Left forelimb (tissue), 1 donor: ENCODE measurements around the gene AAMP.

Experiments used
- DNase-seq: peaks from one replicate; pipeline ENCODE4 v3.0.0-alpha.2; 2018; ENCODE audit warnings: low spot score

The AAMP gene

GRCh38 chr2:218294430-218295022 is 24.6 kb upstream of the AAMP start:
- no peak for DNase-seq

- DNase-seq: no peak
Observed at GRCh38 chr2:218293715-218294429, 23.9 kb upstream of the AAMP start.

GRCh38 chr2:218292048-218293014 is 22.4 kb upstream of the AAMP start, which contains the start of gene TMBIM1:
TSS of gene TMBIM1 (minus strand) at chr2:218292503. CDS start at chr2:218282141, 10,362 bp downstream.
- peak; percentile 88 for DNase-seq

- no peak for DNase-seq
Observed at GRCh38 chr2:218291318-218292047, 21.5 kb upstream of the AAMP start.

GRCh38 chr2:218290316-218291261 is 20.7 kb upstream of the AAMP start:
- no peak for DNase-seq

GRCh38 chr2:218289639-218290315 is 19.8 kb upstream of the AAMP start:
- DNase-seq: no peak

- peak; percentile 87 for DNase-seq
Observed at GRCh38 chr2:218286570-218287459, 16.9 kb upstream of the AAMP start.

GRCh38 chr2:218285604-218286003 is 15.7 kb upstream of the AAMP start:
- DNase-seq: no peak

- no peak for DNase-seq
Observed at GRCh38 chr2:218284106-218284811, 14.3 kb upstream of the AAMP start.

GRCh38 chr2:218282173-218282991 is 12.4 kb upstream of the AAMP start:
- DNase-seq: no peak

- no peak for DNase-seq
Observed at GRCh38 chr2:218281449-218281848, 11.5 kb upstream of the AAMP start.

GRCh38 chr2:218280260-218280870 is 10.4 kb upstream of the AAMP start:
- DNase-seq: no peak

GRCh38 chr2:218278531-218279360 is 8.8 kb upstream of the AAMP start:
- DNase-seq: no peak

GRCh38 chr2:218277921-218278320 is 8.0 kb upstream of the AAMP start:
- DNase-seq: no peak

GRCh38 chr2:218276986-218277755 is 7.2 kb upstream of the AAMP start:
- DNase-seq: no peak
